Ascending aorta (tissue), 2 donors: ENCODE measurements around the gene CPNE8. TPM values are rescaled to one million over a fixed set of nuclear protein-coding genes. Genes with fewer than 3 reads are reported as not detected.

Experiments
- DNase-seq, 2 donors: peaks; one replicate each; pipeline ENCODE4 v3.0.0-alpha.2; 2019; ENCODE audit warnings: low spot score in 2 of 2
- H3K27ac ChIP-seq, 2 donors: fragments of 200-600 bp; sonication (generic); one replicate each; pipeline ENCODE4 v1.5.1; 2016 to 2017; ENCODE audit warnings: mild to moderate bottlenecking in 1 of 2
- H3K27me3 ChIP-seq: fragments of 200-600 bp; sonication (generic); one replicate; pipeline ENCODE4 v1.5.1; 2017
- H3K36me3 ChIP-seq, 2 donors: fragments of 200-600 bp; sonication (generic); one replicate each; pipeline ENCODE4 v1.5.1; 2016
- H3K4me1 ChIP-seq, 2 donors: fragments of 200-600 bp; sonication (generic); one replicate each; pipeline ENCODE4 v1.5.1; 2016 to 2017; ENCODE audit warnings: mild to moderate bottlenecking in 1 of 2
- H3K4me3 ChIP-seq, 2 donors: fragments of 200-600 bp; sonication (generic); one replicate each; pipeline ENCODE4 v1.5.1; 2016 to 2017; ENCODE audit warnings: mild to moderate bottlenecking in 1 of 2
- H3K9me3 ChIP-seq, 2 donors: fragments of 200-600 bp; sonication (generic); one replicate each; pipeline ENCODE4 v1.5.1; 2016
- intact Hi-C: fragments of 100-400 bp; cut with DNase I; formaldehyde crosslinking; loops from one replicate; pipeline ENCODE4 v1.15.1; 2023
- total RNA-seq: library from RNA; depleted of rRNA; stranded (reverse); fragments of >200 nt; gene quantifications from one replicate; pipeline ENCODE4 v1.1.0, GENCODE V29; 2016
- TF ChIP-seq, protein P1 (sequence below), 3 experiments: fragments of 200-600 bp in 2 of 3; fragments of 450-650 bp in 1 of 3; sonication (generic) in 2 of 3; IDR thresholded peaks; one replicate each; pipeline ENCODE4 v1.5.1; 2016 to 2019; ENCODE audit warnings: antibody characterized with exemption in 3 of 3, mild to moderate bottlenecking in 1 of 3, moderate library complexity in 1 of 3

CPNE8 gene
- total RNA-seq, 1 donor from 2014 or later = 18.6 TPM

DNA sequence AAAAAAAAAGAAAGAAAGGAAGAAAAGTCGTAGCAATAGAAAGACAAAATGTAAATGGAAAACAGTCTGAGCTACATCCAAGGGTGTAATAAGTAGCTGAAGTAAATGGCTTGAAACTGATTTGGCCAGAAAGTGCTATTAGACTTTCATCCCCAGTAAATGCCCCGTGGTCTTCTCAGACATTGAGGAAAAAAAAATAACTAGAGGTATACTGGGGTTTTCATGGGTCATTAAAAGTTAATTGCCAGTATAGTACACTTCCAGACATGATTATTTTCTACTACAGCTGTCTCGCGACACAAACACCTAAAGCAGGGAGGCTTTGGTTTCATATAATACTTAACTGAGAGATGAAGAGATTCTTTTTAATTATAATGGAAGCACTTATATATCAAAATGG is 271.9 kb downstream of the CPNE8 start:
- Histone ChIP-seq H3K27ac (no peak overlapping the region), H3K4me1 (no peaks in the 10 kb centered on the region), H3K27me3 (no peaks in the 10 kb centered on the region), H3K36me3 (no peaks in the 10 kb centered on the region), H3K9me3 (no peaks in the 10 kb centered on the region), H3K4me3 (no peak overlapping the region)
- TF ChIP-seq, protein P1, sequence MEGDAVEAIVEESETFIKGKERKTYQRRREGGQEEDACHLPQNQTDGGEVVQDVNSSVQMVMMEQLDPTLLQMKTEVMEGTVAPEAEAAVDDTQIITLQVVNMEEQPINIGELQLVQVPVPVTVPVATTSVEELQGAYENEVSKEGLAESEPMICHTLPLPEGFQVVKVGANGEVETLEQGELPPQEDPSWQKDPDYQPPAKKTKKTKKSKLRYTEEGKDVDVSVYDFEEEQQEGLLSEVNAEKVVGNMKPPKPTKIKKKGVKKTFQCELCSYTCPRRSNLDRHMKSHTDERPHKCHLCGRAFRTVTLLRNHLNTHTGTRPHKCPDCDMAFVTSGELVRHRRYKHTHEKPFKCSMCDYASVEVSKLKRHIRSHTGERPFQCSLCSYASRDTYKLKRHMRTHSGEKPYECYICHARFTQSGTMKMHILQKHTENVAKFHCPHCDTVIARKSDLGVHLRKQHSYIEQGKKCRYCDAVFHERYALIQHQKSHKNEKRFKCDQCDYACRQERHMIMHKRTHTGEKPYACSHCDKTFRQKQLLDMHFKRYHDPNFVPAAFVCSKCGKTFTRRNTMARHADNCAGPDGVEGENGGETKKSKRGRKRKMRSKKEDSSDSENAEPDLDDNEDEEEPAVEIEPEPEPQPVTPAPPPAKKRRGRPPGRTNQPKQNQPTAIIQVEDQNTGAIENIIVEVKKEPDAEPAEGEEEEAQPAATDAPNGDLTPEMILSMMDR (IDR thresholded peaks at IDR 0.05) = no peak
- intact Hi-C loops = no loop called here
- no peak for DNase-seq

DNA sequence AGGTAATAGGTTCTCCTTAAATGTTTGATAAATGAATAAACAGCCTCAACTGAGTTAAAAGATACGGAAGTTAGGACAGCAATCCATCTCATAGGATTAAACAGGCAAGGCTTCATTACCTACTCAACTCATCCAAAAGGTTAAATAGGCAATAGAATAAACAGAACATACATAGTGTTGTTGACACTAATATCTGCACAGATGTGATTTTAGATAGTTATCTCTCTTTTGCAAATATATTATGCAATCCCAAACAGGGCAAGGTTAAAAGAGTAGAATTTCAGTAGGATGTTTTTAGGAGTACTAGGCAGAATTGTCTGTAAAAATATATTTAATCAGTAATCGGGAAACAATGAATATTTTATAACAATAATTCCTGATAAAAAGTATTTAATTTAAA is 276.3 kb downstream of the CPNE8 start:
- TF ChIP-seq, protein P1 (IDR thresholded peaks at IDR 0.05) = no peak
- H3K4me1 ChIP-seq = no peaks in the 10 kb centered on the region
- H3K9me3 ChIP-seq = no peaks in the 10 kb centered on the region
- intact Hi-C loops = no loop called here
- H3K36me3 ChIP-seq = no peaks in the 10 kb centered on the region
- no peaks in the 10 kb centered on the region for H3K27me3 ChIP-seq
- no peak for DNase-seq
- H3K27ac ChIP-seq = no peak overlapping the region
- no peak overlapping the region for H3K4me3 ChIP-seq

DNA sequence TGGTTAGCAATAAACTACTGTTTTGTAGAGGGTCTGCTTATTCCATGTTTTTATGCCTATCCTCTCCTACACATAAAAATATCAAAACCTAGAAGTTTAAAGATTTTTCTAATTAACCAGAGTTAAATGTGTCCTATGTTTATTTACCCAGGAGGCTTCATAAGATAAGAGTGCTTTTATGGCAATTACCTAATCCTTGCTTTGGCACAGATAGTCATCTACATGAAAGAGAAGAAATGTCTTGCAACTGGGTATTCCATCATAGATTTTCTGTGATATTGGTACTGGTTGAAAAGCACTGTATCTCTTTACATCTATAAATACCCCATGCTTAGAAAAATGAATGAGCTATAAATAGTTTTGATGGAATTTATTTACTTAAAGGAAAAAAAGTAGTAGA is 277.1 kb downstream of the CPNE8 start:
- Histone ChIP-seq H3K9me3 (no peaks in the 10 kb centered on the region), H3K27me3 (no peaks in the 10 kb centered on the region), H3K4me3 (no peak overlapping the region), H3K27ac (no peak overlapping the region), H3K36me3 (no peaks in the 10 kb centered on the region), H3K4me1 (no peaks in the 10 kb centered on the region)
- DNase-seq = no peak
- intact Hi-C loops = no loop called here
- TF ChIP-seq, protein P1 (IDR thresholded peaks at IDR 0.05) = no peak

DNA sequence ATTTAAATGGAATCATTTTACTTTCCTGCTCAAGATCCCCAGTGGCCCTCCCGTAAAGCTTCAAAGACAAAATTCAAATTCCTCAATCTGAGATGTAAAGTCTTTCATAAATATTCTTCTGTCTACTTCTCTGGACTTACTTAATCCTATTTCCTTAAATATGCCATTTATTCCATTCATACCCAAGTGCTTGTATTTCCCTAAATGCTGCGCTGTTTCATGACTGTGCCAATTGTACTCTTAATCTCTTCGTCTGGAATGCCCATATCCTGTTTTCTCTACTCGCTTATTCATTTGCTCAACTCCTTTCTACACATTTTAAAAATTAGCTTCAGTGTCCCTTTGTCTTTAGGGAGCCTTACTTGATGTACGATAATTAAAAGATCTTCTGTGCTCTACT is 280.1 kb downstream of the CPNE8 start:
- Histone ChIP-seq H3K27me3 (no peaks in the 10 kb centered on the region), H3K36me3 (no peaks in the 10 kb centered on the region), H3K4me1 (no peaks in the 10 kb centered on the region), H3K27ac (no peak overlapping the region), H3K4me3 (no peak overlapping the region), H3K9me3 (no peaks in the 10 kb centered on the region)
- intact Hi-C loops = no loop called here
- TF ChIP-seq, protein P1 (IDR thresholded peaks at IDR 0.05) = no peak
- no peak for DNase-seq

DNA sequence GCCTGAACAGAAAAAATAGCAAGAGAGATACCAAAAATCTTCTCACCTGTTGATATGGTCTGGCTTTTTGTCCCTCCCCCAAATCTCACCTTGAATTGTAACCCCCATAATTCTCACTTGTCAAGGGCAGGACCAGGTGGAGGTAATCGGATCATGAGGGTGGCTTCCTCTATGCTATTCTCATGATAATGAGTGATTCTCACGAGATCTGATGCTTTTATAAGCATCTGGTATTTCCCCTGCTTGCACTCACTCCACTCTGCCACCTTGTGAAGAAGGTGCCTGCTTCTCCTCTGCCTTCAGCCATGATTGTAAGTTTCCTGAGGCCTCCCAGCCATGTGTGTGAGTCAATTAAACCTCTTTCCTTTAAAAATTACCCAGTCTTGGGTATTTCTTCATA is 291.2 kb downstream of the CPNE8 start:
- no peak overlapping the region for H3K27ac ChIP-seq

More for the DNA sequence above, 291.2 kb downstream of the CPNE8 start:
- Histone ChIP-seq H3K4me1 (no peaks in the 10 kb centered on the region), H3K27me3 (no peaks in the 10 kb centered on the region), H3K36me3 (no peaks in the 10 kb centered on the region), H3K4me3 (no peak overlapping the region), H3K9me3 (no peaks in the 10 kb centered on the region)
- intact Hi-C loops = no loop called here
- DNase-seq = no peak
- TF ChIP-seq, protein P1 (IDR thresholded peaks at IDR 0.05) = no peak
